ENCODE data around the gene SEMA5A.

Gene SEMA5A

DNA sequence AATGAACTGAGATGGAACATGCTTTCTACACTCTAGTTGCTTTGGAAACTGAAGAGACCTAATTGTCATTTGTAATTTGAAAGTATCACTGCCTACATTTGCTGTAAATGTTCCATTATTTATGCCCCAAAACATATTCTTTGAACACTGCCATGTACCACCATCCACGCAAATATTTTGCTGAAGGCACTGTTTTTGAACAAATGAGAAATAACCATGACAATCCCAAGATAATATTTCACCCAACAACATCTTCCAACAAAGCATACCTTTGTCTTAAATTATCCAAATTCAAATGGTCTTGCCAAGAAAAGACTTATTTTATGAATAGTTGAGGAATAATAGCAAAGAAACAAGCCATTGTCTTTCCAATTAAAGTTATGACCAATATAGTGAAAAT lies 356.2 kb downstream of the SEMA5A start:
- Histone ChIP-seq H3K27me3 (ENCODE audit: control insufficient read depth, insufficient read depth, low read length) (no peaks in the 10 kb centered on the region), H3K4me1 (ENCODE audit: control insufficient read depth, low read depth, low read length) (peaks cover 2% of the 10 kb centered on the region), H3K9ac (ENCODE audit: low read length) (no peak overlapping the region), H3K9me3 (ENCODE audit: control insufficient read depth, low read depth, low read length) (no peaks in the 10 kb centered on the region), H3K27ac (ENCODE audit: low read length) (no peak overlapping the region), H3K4me3 (ENCODE audit: low read length) (no peak overlapping the region), H3K36me3 (ENCODE audit: control insufficient read depth, low read depth, low read length) (no peaks in the 10 kb centered on the region)

DNA sequence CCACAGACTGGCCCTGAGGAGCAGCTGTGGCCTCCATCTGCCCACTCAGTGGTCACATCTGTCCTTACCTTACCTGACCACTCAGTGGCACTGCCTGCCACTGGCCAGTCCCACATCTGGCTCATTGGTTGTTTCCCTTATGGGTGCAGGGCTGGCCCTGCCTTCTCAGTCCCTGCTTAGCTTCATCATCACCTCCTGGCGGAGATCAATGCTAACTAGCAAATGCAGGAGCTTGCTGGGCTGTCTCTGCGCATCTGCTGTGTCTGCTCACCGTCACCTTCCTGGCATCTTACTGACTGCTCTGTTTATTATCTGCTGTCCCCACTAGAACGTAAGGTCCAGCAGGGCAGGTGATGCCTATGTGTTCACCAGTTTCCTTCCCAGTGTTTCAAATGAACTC lies 356.9 kb downstream of the SEMA5A start:
- Histone ChIP-seq H3K4me3 (ENCODE audit: low read length) (no peak overlapping the region), H3K27ac (ENCODE audit: low read length) (no peak overlapping the region), H3K36me3 (ENCODE audit: control insufficient read depth, low read depth, low read length) (no peaks in the 10 kb centered on the region), H3K9me3 (ENCODE audit: control insufficient read depth, low read depth, low read length) (no peaks in the 10 kb centered on the region), H3K4me1 (ENCODE audit: control insufficient read depth, low read depth, low read length) (peaks cover 2% of the 10 kb centered on the region), H3K9ac (ENCODE audit: low read length) (no peak overlapping the region), H3K27me3 (ENCODE audit: control insufficient read depth, insufficient read depth, low read length) (no peaks in the 10 kb centered on the region)

- Histone ChIP-seq H3K27ac (ENCODE audit: low read length) (no peak overlapping the region), H3K36me3 (ENCODE audit: control insufficient read depth, low read depth, low read length) (no peaks in the 10 kb centered on the region), H3K27me3 (ENCODE audit: control insufficient read depth, insufficient read depth, low read length) (no peaks in the 10 kb centered on the region), H3K9ac (ENCODE audit: low read length) (no peak overlapping the region), H3K4me3 (ENCODE audit: low read length) (no peak overlapping the region), H3K9me3 (ENCODE audit: control insufficient read depth, low read depth, low read length) (no peaks in the 10 kb centered on the region), H3K4me1 (ENCODE audit: control insufficient read depth, low read depth, low read length) (peaks cover 2% of the 10 kb centered on the region)
These were observed 357.7 kb downstream of the SEMA5A start for GRCh38 chr5:9188131-9188530.

DNA sequence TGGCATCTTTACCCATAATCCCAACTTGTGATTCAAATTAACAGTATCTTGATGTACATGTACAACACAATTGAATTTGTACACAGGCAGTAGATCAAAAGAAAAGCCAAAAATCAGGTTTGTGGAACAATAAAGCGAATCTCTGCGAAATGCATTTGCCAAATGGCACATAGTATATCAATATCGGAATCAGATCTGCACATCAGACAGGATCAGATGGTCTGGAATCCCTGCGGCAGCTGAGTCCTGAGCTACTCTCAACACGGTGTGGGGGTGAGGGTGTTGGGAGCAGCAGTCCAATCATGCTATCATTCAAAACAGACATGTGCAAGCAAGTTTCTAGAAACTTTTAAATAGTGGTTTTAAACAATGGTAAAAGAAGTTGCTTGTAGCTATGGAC lies 358.3 kb downstream of the SEMA5A start:
- Histone ChIP-seq H3K9me3 (ENCODE audit: control insufficient read depth, low read depth, low read length) (no peaks in the 10 kb centered on the region), H3K9ac (ENCODE audit: low read length) (no peak overlapping the region), H3K36me3 (ENCODE audit: control insufficient read depth, low read depth, low read length) (no peaks in the 10 kb centered on the region), H3K4me3 (ENCODE audit: low read length) (no peak overlapping the region), H3K4me1 (ENCODE audit: control insufficient read depth, low read depth, low read length) (peaks cover 2% of the 10 kb centered on the region), H3K27ac (ENCODE audit: low read length) (no peak overlapping the region), H3K27me3 (ENCODE audit: control insufficient read depth, insufficient read depth, low read length) (no peaks in the 10 kb centered on the region)

DNA sequence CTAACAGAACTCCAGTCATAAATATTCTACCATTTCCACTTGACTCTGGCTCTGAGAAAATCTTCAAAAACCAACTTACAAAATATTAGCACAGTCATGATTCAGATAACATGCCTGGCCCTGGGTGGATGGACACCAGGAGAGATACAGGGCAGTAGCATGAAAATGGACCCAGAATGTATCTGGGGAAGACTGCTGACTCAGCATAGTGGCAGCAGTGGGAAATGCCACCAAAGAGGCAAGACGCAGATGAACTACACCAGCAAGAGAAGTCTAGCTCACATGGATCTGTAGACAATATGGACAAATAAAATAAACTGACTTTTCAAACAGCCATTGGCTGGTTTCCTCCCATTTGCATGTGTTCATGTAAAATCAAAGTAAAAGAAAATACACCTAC lies 359.8 kb downstream of the SEMA5A start:
- no peaks in the 10 kb centered on the region for H3K27me3 ChIP-seq (ENCODE audit: control insufficient read depth, insufficient read depth, low read length)
- no peak overlapping the region for H3K9ac ChIP-seq (ENCODE audit: low read length)
- no peaks in the 10 kb centered on the region for H3K4me1 ChIP-seq (ENCODE audit: control insufficient read depth, low read depth, low read length)
- H3K36me3 ChIP-seq (ENCODE audit: control insufficient read depth, low read depth, low read length): no peaks in the 10 kb centered on the region
- no peaks in the 10 kb centered on the region for H3K9me3 ChIP-seq (ENCODE audit: control insufficient read depth, low read depth, low read length)
- no peak overlapping the region for H3K4me3 ChIP-seq (ENCODE audit: low read length)
- no peak overlapping the region for H3K27ac ChIP-seq (ENCODE audit: low read length)

GRCh38 chr5:9183992-9184391 lies 361.9 kb downstream of the SEMA5A start:
- no peaks in the 10 kb centered on the region for H3K27me3 ChIP-seq (ENCODE audit: control insufficient read depth, insufficient read depth, low read length)
- H3K4me3 ChIP-seq (ENCODE audit: low read length): no peak overlapping the region
- H3K4me1 ChIP-seq (ENCODE audit: control insufficient read depth, low read depth, low read length): no peaks in the 10 kb centered on the region
- no peaks in the 10 kb centered on the region for H3K36me3 ChIP-seq (ENCODE audit: control insufficient read depth, low read depth, low read length)
- no peak overlapping the region for H3K9ac ChIP-seq (ENCODE audit: low read length)
- H3K27ac ChIP-seq (ENCODE audit: low read length): no peak overlapping the region
- H3K9me3 ChIP-seq (ENCODE audit: control insufficient read depth, low read depth, low read length): no peaks in the 10 kb centered on the region

DNA sequence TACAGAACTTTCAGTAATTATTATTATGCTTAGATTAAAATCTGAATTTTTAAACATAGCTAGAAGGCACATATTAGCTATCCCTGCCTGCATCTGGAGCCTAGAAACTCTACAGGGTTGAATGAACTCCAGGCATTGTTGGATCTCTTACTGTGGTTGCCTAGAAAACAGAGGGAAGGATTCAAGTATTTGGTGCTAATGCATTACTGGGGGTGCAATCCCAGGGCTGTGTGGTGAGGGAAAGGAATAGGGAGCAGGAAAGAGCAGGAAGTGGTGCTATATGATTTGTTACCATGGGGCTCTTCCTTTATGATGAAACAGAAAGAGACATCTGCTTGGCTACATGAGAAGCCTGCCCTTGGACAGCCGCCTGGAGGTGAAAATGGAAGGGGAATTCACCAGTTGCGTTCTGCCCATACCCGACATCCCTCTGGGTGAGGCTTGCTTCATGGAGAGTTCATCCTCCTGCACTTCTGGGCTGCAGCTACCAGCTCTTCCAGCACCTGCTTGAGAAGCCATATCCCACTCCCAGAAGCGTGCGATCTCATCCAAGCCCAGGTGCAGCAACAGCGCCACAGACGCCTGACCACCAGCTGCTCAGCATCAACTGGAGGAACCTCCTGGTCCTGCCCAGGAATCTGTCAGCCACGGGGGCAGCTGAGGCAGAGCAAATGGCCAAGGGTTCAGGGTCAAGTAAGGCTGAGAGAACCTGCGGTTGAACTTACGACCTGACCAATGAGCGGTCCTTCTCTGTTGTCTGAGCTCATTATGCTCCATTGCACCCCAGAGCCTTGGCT lies 362.8 kb downstream of the SEMA5A start:
- no peak overlapping the region for H3K9ac ChIP-seq (ENCODE audit: low read length)
- no peaks in the 10 kb centered on the region for H3K36me3 ChIP-seq (ENCODE audit: control insufficient read depth, low read depth, low read length)
- H3K9me3 ChIP-seq (ENCODE audit: control insufficient read depth, low read depth, low read length): no peaks in the 10 kb centered on the region
- H3K27me3 ChIP-seq (ENCODE audit: control insufficient read depth, insufficient read depth, low read length): no peaks in the 10 kb centered on the region
- no peak overlapping the region for H3K4me3 ChIP-seq (ENCODE audit: low read length)
- H3K27ac ChIP-seq (ENCODE audit: low read length): no peak overlapping the region
- no peaks in the 10 kb centered on the region for H3K4me1 ChIP-seq (ENCODE audit: control insufficient read depth, low read depth, low read length)

DNA sequence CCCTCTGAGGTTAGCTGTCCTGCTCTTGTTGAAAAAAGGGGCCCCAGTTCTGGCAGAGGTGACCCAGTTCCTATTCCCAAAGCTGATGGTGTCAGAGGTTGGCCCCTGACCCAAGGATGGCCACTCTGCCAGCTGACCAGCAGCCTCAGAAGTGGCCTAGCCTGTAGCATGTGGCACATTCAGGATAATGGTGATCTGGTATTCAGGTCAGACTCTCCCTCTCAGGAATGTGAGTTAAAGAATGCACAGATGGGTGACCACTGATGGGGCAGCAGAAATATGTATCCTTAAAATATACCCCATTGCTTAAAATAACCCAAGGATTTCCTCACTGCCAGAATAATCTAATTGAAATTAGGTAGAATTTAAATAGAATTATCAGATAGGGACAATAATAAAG lies 369.2 kb downstream of the SEMA5A start:
- Histone ChIP-seq H3K4me3 (ENCODE audit: low read length) (no peak overlapping the region), H3K4me1 (ENCODE audit: control insufficient read depth, low read depth, low read length) (no peaks in the 10 kb centered on the region), H3K36me3 (ENCODE audit: control insufficient read depth, low read depth, low read length) (no peaks in the 10 kb centered on the region), H3K9me3 (ENCODE audit: control insufficient read depth, low read depth, low read length) (no peaks in the 10 kb centered on the region), H3K27ac (ENCODE audit: low read length) (no peak overlapping the region), H3K9ac (ENCODE audit: low read length) (no peak overlapping the region), H3K27me3 (ENCODE audit: control insufficient read depth, insufficient read depth, low read length) (no peaks in the 10 kb centered on the region)

GRCh38 chr5:9174446-9174845 lies 371.4 kb downstream of the SEMA5A start:
- H3K27me3 ChIP-seq (ENCODE audit: control insufficient read depth, insufficient read depth, low read length): no peaks in the 10 kb centered on the region
- no peak overlapping the region for H3K9ac ChIP-seq (ENCODE audit: low read length)
- no peak overlapping the region for H3K4me3 ChIP-seq (ENCODE audit: low read length)
- no peaks in the 10 kb centered on the region for H3K36me3 ChIP-seq (ENCODE audit: control insufficient read depth, low read depth, low read length)
- no peaks in the 10 kb centered on the region for H3K9me3 ChIP-seq (ENCODE audit: control insufficient read depth, low read depth, low read length)
- no peaks in the 10 kb centered on the region for H3K4me1 ChIP-seq (ENCODE audit: control insufficient read depth, low read depth, low read length)
- H3K27ac ChIP-seq (ENCODE audit: low read length): no peak overlapping the region

GRCh38 chr5:9173281-9174048 lies 372.4 kb downstream of the SEMA5A start:
- Histone ChIP-seq H3K27ac (ENCODE audit: low read length) (no peak overlapping the region), H3K36me3 (ENCODE audit: control insufficient read depth, low read depth, low read length) (no peaks in the 10 kb centered on the region), H3K4me3 (ENCODE audit: low read length) (no peak overlapping the region), H3K27me3 (ENCODE audit: control insufficient read depth, insufficient read depth, low read length) (no peaks in the 10 kb centered on the region), H3K9ac (ENCODE audit: low read length) (no peak overlapping the region), H3K9me3 (ENCODE audit: control insufficient read depth, low read depth, low read length) (no peaks in the 10 kb centered on the region), H3K4me1 (ENCODE audit: control insufficient read depth, low read depth, low read length) (peaks cover 6% of the 10 kb centered on the region)

DNA sequence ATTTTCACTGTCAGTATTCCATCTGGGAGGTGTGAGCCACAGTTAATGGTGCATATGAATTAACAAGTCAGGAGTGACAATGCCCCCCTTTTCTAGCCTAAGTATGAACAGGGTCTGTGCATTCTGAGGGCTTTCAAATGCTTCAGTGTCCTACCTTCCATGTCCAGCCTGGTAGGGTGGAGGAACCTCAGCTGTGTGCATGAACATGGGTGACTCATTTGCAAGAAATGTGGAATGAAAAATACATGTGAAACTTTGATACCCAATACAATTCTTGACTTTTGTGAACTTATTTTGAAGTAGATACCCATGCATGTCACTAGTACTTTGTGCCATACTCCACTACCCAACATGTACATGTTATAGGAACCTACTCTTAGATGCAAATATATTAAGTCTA lies 375.8 kb downstream of the SEMA5A start:
- no peaks in the 10 kb centered on the region for H3K36me3 ChIP-seq (ENCODE audit: control insufficient read depth, low read depth, low read length)
- H3K4me3 ChIP-seq (ENCODE audit: low read length): no peak overlapping the region
- no peak overlapping the region for H3K9ac ChIP-seq (ENCODE audit: low read length)
- H3K9me3 ChIP-seq (ENCODE audit: control insufficient read depth, low read depth, low read length): no peaks in the 10 kb centered on the region
- no peaks in the 10 kb centered on the region for H3K27me3 ChIP-seq (ENCODE audit: control insufficient read depth, insufficient read depth, low read length)
- peaks cover 10% of the 10 kb centered on the region for H3K4me1 ChIP-seq (ENCODE audit: control insufficient read depth, low read depth, low read length)
- no peak overlapping the region for H3K27ac ChIP-seq (ENCODE audit: low read length)

- Histone ChIP-seq H3K27me3 (ENCODE audit: control insufficient read depth, insufficient read depth, low read length) (no peaks in the 10 kb centered on the region), H3K4me1 (ENCODE audit: control insufficient read depth, low read depth, low read length) (peaks cover 10% of the 10 kb centered on the region), H3K9ac (ENCODE audit: low read length) (no peak overlapping the region), H3K27ac (ENCODE audit: low read length) (no peak overlapping the region), H3K4me3 (ENCODE audit: low read length) (no peak overlapping the region), H3K36me3 (ENCODE audit: control insufficient read depth, low read depth, low read length) (no peaks in the 10 kb centered on the region), H3K9me3 (ENCODE audit: control insufficient read depth, low read depth, low read length) (no peaks in the 10 kb centered on the region)
These were observed 376.3 kb downstream of the SEMA5A start for GRCh38 chr5:9169557-9169902.

All from iPS-18a (cell line).